Measurements from ENCODE around the gene CARS1. TPM values are rescaled to one million over a fixed set of nuclear protein-coding genes. Genes with fewer than 3 reads are reported as not detected.

The CARS1 gene
- total and polyA plus RNA-seq, 2 of the 8 experiments (the other 6 are each of a cell fraction or from before 2014, with no cell fraction given), result 44.1 to 100 TPM

- no peak for TF ChIP-seq TAF1 (IDR thresholded peaks at IDR 0.05; ENCODE audit: low read depth, low read length)
- TF ChIP-seq RBBP5 (IDR thresholded peaks at IDR 0.05; ENCODE audit: borderline replicate concordance, low read depth, low read length), result no peak
- no peak for TF ChIP-seq SUZ12 (IDR thresholded peaks at IDR 0.05; ENCODE audit: low read length)
Measured at GRCh38 chr11:3044004-3044403, 13.2 kb downstream of the CARS1 start (continued).
